Activated CD4-positive, alpha-beta T cell treated with anti-CD3 and anti-CD28 coated beads for 24 hours (primary cell): Measurements from ENCODE around the gene NAA25.

Source experiments
- DNase-seq, 2 donors: peaks; one replicate each; pipeline ENCODE4 v3.0.0-alpha.2; 2020; ENCODE audit warnings: low read depth in 2 of 2

Gene NAA25

DNA sequence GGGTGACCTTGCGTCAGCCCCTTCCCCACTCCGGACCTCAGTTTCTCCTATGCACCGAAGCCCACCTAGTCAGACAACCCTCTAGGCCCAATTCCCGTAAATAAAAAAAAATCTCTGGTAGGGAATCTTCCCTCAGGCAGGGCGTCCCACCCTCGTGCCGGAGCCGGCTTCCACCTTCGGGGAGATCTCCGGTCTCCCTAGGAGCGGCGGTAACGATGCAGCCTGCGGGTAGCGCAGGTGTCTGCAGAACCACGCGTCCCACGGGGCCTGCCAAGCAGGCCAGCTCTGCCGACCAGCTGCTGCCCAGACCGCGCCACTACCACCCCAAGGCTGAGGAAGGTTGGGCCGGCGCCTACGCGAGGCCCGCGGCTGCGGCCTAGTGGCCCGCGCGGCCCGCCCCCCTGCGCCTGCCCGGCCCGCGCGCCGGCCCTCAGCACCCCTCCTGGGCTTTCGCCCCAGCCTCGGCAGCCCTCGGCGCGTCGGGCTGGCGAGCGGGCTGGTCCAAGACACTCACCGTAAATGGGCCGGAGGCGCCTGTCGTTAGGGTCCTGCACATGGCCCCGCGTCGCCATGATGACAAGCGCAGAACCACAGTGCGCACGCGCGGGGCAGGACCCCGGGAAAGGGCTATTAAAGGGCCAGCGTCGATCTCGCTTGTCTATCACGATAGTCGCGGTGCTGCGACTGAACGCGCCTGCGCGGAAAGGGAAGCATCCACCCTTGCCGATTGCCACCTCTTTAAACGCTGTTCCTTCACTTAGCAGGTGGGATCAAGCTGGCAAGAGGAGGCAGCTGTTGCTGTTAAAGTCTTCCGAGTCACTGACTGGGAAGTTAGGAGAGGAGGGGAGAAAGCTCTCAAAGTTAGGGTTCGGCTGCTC lies at the start of gene NAA25:
NAA25 (minus strand) TSS at position 582 of the 878 bp plus-strand sequence; CDS start at position 572, 10 bp downstream.
- DNase-seq, result peak; percentile 81 to 83

DNA sequence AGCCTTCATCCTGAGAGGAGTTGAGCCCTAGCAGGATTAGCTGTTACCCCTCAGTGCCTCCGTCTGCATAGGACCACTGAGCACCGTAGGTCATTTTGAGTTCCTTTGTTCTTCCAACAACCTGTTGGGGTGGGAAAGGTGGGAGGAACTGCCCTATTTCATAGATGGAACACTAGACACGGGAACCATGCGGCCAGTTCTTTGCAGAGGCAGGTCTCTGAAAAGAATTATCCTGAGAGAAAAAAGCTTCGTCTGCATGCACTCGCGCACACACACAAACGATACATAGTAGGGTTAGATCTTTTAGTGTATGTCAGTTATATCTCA lies 45.3 kb upstream of the NAA25 start:
- no peak for DNase-seq

DNA sequence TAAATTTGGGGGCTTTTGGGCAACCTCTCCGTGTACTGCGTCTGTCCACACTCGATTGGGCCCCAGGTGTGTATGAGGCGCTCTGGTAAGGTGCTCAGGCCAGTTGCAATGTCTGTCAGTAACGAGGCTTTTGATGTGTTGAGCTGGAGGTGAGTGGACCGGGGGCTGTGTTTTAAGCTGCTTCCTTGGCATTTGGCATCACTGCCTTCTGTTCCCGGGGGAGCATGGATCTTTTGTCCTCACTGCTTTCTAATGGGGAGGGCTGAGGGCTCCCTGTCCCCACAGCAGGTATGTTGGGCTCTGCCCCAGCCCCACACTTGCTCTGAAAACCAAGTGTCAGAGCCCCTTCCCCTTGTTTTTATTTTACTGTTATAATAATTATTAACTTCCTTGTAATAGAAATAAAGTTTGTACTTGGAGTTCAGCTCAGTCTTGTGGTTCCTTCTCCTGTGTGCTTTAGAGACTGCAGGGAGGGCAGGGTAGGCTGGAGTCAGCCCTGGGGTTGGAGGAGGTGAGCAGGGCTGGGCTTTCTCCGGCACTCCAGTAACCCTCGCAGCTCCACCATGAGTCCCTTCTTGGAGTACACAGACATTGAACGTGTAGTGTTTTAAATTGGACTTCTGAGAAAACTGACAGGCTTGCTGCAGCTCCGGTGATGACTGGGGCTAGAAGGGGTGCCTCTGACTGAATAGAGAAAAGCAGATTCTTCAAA lies 44.8 kb upstream of the NAA25 start:
- DNase-seq, result no peak

DNA sequence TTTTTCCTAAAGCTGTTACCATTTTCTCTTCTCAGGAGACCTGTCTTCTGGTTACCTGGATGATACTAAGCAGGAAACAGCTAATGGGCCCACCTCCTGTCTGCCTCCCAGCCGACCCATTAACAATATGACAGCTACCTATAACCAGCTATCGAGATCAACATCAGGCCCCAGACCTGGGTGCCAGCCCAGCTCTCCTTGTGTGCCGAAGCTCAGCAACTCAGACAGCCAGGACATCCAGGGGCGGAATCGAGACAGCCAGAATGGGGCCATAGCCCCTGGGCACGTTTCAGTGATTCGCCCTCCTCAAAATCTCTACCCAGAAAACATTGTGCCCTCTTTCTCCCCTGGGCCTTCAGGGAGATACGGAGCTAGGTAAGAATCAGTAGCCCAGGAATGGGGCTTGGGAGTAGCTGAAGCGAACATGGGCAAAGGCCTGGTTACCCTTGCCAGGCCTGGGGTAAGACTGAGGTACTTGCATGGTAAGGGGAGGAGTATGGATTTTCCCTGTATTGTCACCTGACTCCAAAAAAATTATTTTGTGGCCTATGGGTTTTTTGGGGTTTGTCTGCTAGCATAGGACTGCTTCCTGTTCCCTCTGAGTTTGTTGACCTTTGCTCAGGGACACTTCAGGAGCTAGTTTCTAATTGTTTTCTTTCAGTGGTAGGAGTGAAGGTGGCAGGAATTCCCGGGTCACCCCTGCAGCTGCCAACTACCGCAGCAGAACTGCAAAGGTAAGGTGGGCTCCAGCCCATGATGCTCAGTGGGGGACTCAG lies 43.4 kb upstream of the NAA25 start:
- no peak for DNase-seq

DNA sequence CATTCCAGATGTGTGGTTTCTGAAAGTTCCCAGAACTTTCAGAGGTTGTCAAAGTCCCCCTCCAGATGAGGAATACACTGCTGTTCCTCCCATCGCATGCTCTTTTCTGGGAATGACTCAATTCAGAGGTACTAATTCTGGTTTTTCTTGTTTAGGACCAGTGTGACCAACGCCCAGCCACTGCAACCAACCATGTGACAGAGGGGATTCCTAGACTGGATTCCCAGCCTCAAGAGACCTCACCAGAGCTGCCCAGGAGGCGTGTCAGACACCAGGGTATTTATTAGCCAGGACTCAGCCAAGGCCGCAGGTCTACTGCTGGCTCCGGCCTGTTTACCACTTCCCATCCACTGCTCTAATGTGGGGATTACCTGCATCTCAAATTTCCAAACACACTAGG lies 41.0 kb upstream of the NAA25 start:
- DNase-seq, result no peak

DNA sequence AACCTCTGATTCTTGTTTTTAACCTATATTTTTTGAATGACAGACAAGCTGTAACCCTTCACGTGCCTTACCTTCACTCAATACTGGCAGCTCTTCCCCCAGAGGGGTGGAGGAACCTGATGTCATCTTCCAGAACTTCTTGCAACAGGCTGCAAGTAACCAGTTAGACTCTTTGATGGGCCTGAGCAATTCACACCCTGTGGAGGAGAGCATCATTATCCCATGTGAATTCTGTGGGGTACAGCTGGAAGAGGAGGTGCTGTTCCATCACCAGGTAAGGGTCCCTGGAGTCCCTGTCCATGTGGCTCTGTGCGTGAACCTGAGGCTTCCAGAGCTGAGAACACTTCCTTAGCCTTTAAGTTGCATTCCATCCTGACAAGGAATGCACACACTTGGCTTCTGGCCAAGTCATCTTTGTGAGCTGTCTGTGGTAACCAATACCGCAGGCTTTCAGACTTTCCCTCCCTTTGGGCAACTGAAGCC lies 39.5 kb upstream of the NAA25 start:
- no peak for DNase-seq

DNA sequence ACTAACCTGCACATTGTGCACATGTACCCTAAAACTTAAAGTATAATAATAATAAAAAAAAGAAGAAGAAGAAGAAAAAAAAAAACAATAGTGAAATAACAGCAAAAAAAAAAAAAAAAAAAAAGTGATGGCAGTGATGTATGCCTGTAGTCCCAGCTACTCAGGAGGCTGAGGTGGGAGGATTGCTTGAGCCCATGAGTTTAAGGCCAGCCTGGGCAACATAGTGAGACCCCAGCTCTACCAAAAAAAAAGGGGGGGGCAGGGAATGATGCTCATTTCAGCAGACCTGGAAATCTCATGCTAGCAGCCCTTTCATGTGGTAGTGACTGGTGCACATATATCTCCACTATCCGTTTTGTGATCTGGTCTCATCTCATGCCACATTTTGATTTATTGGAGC lies 37.5 kb upstream of the NAA25 start:
- no peak for DNase-seq

DNA sequence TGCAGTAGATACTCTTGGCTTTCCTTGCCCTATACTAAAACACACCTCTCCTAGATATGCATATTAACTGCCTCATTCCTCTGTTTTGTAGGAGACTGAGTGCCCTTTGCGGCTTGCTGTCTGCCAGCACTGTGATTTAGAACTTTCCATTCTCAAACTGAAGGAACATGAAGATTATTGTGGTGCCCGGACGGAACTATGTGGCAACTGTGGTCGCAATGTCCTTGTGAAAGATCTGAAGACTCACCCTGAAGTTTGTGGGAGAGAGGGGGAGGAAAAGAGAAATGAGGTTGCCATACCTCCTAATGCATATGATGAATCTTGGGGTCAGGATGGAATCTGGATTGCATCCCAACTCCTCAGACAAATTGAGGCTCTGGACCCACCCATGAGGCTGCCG lies 32.1 kb upstream of the NAA25 start:
- DNase-seq, result no peak

DNA sequence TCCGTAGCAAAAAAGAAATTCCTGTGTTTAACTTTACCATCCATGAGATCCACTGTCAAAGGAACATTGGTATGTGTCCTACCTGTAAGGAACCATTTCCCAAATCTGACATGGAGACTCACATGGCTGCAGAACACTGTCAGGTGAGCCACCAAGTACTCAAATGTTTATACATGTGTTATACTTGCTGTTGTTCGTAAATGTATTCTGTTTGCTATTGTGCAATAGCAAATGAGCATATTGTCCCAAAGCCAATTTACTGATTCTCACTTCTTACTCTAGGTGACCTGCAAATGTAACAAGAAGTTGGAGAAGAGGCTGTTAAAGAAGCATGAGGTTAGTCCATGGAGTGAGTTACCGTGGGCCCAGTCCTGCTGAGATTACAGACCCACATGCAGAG lies 26.1 kb upstream of the NAA25 start:
- DNase-seq, result no peak

DNA sequence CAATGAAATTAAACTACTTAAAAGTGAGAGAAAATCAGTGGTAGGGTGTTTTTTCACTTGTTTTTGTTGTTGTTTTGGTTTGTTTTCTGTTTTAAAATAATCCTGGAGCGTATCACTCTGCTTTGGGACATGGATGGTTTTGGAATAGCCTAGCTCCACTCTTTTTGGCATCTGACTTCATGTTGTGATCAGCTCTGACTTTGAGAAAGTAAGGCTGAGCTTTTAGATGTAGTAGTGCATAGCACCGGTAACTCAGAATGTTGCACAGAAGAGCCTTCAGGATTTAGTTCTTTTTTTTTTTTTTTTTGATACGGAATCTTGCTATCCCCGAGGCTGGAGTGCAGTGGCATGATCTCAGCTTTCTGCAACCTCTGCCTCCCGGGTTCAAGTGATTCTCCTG lies 24.8 kb upstream of the NAA25 start:
- DNase-seq, result no peak

DNA sequence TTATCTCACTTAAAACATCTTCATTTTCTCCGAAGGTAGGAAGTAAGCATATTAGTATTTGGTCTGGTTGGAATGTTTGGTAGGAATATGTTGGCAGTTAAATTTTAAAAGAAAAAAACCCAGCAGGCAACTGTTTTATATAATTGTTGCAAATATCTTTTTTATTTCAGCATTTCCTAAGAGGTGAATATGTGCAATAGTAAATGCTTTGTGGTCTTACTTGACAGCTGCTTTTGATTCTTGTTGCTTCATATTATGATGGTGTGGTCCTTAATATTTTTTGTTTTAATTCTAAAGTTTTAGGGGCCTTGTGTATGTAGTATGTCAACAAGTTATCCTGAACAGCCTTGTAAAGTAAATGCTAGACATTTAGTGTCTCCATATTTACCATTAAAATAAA lies 23.1 kb upstream of the NAA25 start:
- no peak for DNase-seq

DNA sequence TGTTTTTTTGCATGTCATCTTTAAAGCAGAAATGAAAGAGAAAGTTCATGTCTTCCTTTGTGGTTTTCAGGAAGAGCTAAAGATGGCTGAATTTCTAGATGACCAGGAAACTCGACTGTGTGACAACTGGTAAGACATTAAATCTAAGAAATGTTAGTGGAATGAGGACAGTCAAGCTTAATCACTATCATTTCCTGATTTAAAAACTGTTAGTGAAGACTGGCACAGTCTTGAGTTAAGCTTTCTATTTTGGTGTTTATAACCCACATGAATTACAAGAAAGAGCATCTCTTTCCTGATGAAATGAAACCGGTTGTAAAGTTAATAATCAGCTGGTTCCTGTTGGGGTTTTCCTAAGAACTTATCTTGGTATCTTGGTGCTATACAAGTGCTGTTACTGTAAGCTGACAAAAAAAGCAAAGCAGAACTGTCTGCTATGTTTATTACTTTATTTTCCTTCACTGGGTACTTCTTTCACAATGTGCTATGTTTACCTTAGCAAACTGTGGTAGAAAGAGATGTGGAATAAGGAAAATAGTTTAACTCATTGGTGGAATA lies 21.9 kb upstream of the NAA25 start:
- no peak for DNase-seq

DNA sequence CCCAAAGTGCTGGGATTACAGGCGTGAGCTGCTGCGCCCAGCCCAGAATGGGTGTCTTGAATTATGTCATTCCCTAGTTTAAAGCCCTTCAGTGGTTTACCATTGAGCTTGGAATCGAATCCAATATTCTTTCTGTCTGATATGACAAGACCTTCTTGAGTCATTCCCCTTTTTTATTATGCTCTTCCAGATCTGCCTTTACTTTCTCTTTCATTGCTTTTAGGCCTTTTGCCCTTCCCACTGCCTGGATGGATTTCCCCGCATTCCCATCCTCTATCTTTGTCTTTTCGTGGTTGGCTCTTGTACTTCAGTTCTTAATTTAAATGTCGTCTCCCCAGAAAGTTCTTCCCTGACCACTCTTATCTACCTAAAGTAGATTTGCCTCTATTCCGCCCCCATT lies 18.3 kb upstream of the NAA25 start:
- no peak for DNase-seq

DNA sequence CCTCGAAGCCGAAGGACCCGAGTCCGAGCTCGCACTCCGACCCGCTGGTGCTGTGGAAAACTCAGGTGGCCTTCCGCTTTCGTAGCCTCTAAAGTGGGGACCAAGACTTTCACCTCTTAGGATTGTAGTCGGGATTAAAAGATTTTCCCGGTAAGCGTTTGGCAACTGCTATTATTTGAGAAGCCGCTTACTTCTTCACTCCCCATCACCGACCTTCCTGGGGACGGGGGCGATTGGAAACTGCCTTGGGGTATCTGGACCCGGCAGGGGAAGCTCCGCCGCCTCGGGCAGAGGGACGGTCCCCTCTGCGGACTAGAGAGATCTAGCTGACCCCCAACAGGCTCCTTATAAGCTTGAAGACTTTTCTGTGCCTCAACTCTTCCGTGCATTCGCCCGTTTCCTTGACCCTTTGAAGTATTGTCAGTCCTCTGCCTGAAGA lies 17.4 kb upstream of the NAA25 start:
- DNase-seq, result no peak

DNA sequence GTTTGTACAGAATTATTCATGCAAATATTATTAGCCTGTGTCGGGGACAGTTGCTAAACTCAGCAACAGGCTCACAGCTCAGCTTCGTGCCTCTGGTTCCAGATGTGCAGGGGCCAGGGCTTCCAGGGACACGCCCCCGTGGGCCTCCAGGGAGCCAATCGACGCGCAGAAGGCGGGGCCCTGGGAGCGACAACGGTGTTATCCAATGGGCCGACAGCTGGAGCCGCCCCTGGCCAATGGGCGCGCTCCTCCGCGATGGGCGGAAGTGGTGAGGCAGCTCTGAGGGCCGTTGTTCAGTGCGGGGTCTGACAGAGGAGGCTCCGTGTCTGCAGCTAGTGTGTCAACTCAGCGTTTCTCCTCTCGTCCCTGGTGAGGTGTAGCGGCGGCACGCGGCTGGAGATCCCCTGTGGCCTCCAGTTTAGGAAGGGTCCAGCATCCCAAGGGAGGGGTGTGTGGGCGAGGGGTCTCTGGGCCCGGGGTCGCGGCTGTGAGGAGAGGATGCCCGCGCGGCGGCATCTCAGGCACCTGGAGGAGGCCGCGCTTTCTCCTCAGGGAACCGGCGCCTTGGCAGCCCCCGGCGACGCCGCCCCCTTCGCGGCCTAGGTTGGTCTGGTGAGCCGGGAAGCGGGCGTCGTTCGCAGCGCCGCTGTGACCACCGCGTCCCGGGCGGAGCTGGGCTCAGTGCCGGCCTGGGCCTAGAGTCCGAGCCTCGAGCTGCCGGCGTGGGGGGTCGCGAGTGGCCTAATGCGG lies 16.8 kb upstream of the NAA25 start, which contains the start of gene TRAFD1:
TRAFD1 (plus strand) TSS at position 311 of the 750 bp plus-strand sequence. CDS start 4,963 bp downstream, outside the sequence.
- DNase-seq, result peak; percentile 96 to 98

DNA sequence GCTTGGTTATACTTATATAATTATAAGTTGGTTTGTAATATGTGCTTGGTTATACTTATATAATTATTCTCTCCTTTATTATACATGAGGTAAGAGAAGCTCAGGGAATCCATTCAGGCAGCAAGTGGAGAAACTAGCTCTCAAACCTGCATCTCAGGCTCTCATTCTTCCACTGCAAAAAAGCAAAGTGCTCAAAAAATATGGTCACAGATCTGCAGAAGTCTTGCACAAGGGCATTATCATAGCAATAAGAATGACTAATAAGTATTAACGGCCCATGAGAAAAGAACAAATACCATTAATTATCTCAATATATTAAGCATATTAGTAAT lies 16.3 kb upstream of the NAA25 start:
- DNase-seq, result no peak

DNA sequence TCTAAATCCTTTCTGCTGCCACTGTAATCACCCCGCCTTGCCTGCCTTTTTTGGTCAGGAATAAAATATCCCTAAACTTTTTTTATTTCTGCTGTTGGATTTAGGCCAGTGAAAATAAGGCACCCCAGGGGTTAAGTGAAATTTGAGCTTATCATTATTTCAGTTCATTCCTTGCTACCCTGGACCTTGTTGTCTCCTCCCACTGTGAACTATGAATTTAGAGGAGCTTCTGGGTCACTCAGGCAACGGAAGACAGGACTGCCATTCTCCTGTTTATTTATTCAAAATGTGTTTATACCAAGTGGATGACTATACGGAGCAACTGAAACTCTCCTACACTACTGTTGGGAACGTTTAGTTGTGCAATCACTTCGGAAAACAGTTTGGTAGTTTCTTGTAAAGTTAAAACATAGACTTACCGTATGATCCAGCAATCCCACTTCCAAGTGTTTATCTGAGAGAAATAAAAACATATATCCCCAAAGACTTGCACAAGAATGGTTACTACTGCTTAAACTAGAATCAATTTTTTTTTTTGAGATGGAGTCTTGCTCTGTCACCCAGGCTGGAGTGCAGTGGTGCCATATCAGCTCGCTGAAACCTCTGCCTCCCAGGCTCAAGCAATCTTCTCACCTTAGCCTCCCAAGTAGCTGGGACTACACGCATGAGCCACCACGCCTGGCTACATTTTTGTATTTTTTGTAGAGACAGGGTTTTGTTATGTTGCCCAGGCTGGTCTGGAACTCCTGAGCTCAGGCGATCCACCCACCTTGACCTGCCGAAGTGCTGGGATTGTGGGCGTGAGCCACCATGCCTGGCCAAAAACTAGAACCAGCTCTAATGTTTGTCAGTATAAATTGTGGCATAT lies 14.5 kb upstream of the NAA25 start:
- no peak for DNase-seq

DNA sequence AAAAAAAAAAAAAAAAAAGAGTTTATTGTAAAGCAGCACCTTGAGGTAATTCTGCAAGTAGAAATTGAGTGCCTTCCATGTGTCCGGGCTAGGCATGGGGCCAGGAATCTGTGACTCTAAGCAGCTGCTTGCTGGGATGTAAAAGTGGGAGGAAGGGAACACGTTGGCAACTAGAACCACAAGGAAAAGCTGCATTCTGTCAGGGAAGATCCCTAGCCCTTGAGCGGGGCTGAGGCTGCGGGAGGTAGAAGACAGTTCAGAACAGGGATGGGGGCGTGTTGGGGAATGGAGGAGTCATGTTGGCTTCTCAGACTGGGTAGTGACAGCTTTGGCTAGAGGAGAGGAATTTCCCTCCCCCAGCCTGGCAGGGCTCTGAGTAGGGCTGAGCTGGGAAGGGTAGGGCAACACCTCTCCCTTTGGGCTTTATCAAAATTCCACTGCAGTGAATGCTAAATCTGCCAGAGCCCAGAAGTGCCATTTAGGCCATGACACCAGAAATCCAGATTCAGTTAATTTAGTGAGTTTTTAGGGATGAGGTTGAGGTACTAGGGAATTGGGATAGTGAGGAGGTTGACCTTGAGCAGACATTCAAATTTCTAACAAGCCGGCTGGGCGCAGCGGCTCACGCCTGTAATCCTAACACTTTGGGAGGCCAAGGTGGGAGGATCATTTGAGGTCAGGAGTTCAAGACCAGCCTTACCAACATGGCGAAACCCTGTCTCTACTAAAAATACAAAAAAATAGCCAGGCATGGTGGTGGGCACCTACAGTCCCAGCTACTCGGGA lies 13.4 kb upstream of the NAA25 start:
- DNase-seq, result no peak

DNA sequence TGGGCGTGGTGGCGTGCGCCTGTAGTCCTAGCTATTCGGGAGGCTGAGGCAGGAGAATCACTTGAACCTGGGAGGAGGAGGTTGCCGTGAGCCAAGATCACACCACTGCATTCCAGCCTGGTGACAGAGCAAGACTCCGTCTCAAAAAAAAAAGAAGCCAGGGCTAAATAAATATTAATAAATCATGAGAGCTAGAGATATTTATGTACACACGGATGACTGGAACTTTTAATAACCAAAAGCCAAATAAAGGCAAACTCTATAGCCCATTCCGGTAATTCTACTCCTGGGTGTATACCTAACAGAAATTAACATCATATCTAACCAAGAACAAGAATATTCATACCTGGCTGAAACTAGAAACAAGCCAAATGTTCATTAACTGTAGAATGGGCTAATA lies 9.1 kb upstream of the NAA25 start:
- no peak for DNase-seq
